HepG2 (cell line): ENCODE results near the gene ALG8. TPM values are rescaled to one million over a fixed set of nuclear protein-coding genes. Genes with fewer than 3 reads are reported as not detected.

Source experiments
- ATAC-seq: fragments of 200-7000 bp; cut with Tn5 transposase; 3 replicates; pipeline ENCODE4 v1.9.1; 2020; ENCODE audit warnings: mild to moderate bottlenecking, moderate library complexity
- BruUV-seq: library from RNA; stranded (reverse); fragments of 400-500 nt; replicated peaks from 2 replicates; lab custom pipeline; 2021; lab: Mats Ljungman, UMichigan
- CTCF ChIA-PET: fragments of 300-600 bp; formaldehyde crosslinking; extraction: SDS; loops from one replicate; lab custom pipeline; 2021; ENCODE audit warnings: low total read pairs, inconsistent platforms, low intra/inter-chr PET ratio; lab: Yijun Ruan, JAX
- POLR2A ChIA-PET: fragments of 350-600 bp; sonication (Branson Sonifier 250); formaldehyde crosslinking; loops from one replicate; lab custom pipeline; 2020; ENCODE audit warnings: antibody characterized with exemption, inconsistent platforms; lab: Yijun Ruan, JAX
- DNase-seq: peaks from one replicate; pipeline ENCODE4 v3.0.0-alpha.2; 2015; ENCODE audit warnings: low spot score
- FAIRE-seq: peaks from 3 replicates; lab custom pipeline; 2011; peaks lifted over from hg19 to GRCh38; lab: Jason Lieb, UNC
- H2AFZ ChIP-seq: one replicate; pipeline ENCODE4 v1.6.1; 2011; ENCODE audit warnings: low read length, inconsistent platforms
- H3K27ac ChIP-seq: fragments of 300-600 bp; 3 replicates; pipeline ENCODE4 v1.8.0; 2011; ENCODE audit warnings: mixed run types, mild to moderate bottlenecking, mixed read lengths, low read length, inconsistent platforms; ENCODE audit not compliant: insufficient read depth; ENCODE audit errors: extremely low read length
- H3K27me3 ChIP-seq, 2 experiments: fragments of 200-600 bp in 1 of 2; 2 replicates in 1 of 2; 3 replicates in 1 of 2; pipeline versions ENCODE4 v1.6.0 to v1.8.0; 2011; ENCODE audit warnings: low read length in 2 of 2, mild to moderate bottlenecking in 2 of 2, moderate library complexity in 2 of 2, inconsistent platforms in 1 of 2; ENCODE audit not compliant: insufficient read depth in 2 of 2, control insufficient read depth in 1 of 2
- H3K36me3 ChIP-seq, 2 experiments: fragments of 200-600 bp in 1 of 2; replicated peaks in 1 of 2; 2 replicates in 1 of 2; 3 replicates in 1 of 2; pipeline versions ENCODE4 v1.5.1 to v1.8.0; 2011; ENCODE audit warnings: low read length in 2 of 2, inconsistent platforms in 1 of 2; ENCODE audit not compliant: insufficient read depth in 2 of 2, control insufficient read depth in 1 of 2
- H3K4me1 ChIP-seq: 2 replicates; pipeline ENCODE4 v1.5.1; 2012; ENCODE audit warnings: low read length, inconsistent platforms; ENCODE audit not compliant: insufficient read depth
- H3K4me2 ChIP-seq: 2 replicates; pipeline ENCODE4 v1.6.0; 2011; ENCODE audit warnings: low read depth, low read length, inconsistent platforms
- H3K4me3 ChIP-seq, 3 experiments: fragments of 200-600 bp in 1 of 3; sonication (generic), shearing (Covaris generic) in 1 of 3; replicated peaks in 1 of 3; 2 replicates each; pipeline ENCODE4 v1.5.1; 2011 to 2016; ENCODE audit warnings: low read length in 3 of 3, inconsistent platforms in 2 of 3, low read depth in 2 of 3, mild to moderate bottlenecking in 2 of 3, control low read depth in 1 of 3, mixed read lengths in 1 of 3; ENCODE audit not compliant: insufficient read depth in 1 of 3
- H3K79me2 ChIP-seq: one replicate; pipeline ENCODE4 v1.6.1; 2011; ENCODE audit warnings: low read length, inconsistent platforms; ENCODE audit not compliant: insufficient read depth
- H3K9ac ChIP-seq: 2 replicates; pipeline ENCODE4 v1.6.0; 2011; ENCODE audit warnings: mild to moderate bottlenecking, low read depth, low read length, inconsistent platforms; ENCODE audit not compliant: insufficient read depth
- H3K9me3 ChIP-seq: 2 replicates; pipeline ENCODE4 v1.5.1; 2012; ENCODE audit warnings: mild to moderate bottlenecking, low read length
- H4K20me1 ChIP-seq: 2 replicates; pipeline ENCODE4 v1.6.0; 2011; ENCODE audit warnings: inconsistent platforms, mild to moderate bottlenecking, low read length, moderate library complexity; ENCODE audit not compliant: insufficient read depth
- ATF7 ChIP-seq, 2 experiments: fragments of 450-650 bp in 1 of 2; sonication (generic) in 1 of 2; formaldehyde crosslinking in 1 of 2; IDR thresholded peaks; 2 replicates each; pipeline versions ENCODE4 v1.4.0 to v1.6.1; 2016 to 2020; ENCODE audit warnings: antibody characterized with exemption in 1 of 2, mild to moderate bottlenecking in 1 of 2, missing genetic modification reagents in 1 of 2
- JUNB ChIP-seq: sonication (generic); formaldehyde crosslinking; IDR thresholded peaks from 2 replicates; pipeline ENCODE4 v1.8.0; 2022; ENCODE audit warnings: missing genetic modification reagents, mild to moderate bottlenecking, borderline replicate concordance
- MEIS1 ChIP-seq: sonication (generic); formaldehyde crosslinking; IDR thresholded peaks from 2 replicates; pipeline ENCODE4 v1.9.0; 2021; ENCODE audit warnings: mild to moderate bottlenecking, missing genetic modification reagents, moderate library complexity, borderline replicate concordance
- ZFP1 ChIP-seq: IDR thresholded peaks from 2 replicates; pipeline ENCODE4 v1.6.1; 2016
- ZNF782 ChIP-seq: sonication (generic); formaldehyde crosslinking; IDR thresholded peaks from 2 replicates; pipeline ENCODE4 v1.4.0; 2020; ENCODE audit warnings: missing genetic modification reagents, mild to moderate bottlenecking, borderline replicate concordance
- ZSCAN20 ChIP-seq: sonication (generic); formaldehyde crosslinking; IDR thresholded peaks from 2 replicates; pipeline ENCODE4 v1.4.0; 2020; ENCODE audit warnings: missing genetic modification reagents, mild to moderate bottlenecking, borderline replicate concordance
- WGBS: methylation state at CpG from one replicate; pipeline ENCODE4 v1.1.6; 2017; ENCODE audit warnings: low lambda C conversion rate; 5-methylcytosine and 5-hydroxymethylcytosine counted together
- in situ Hi-C: cut with HindIII; loops from 2 replicates; pipeline ENCODE4 v1.10.0; 2017; ENCODE audit warnings: low pct_unique_long_range_greater_than_20kb; ENCODE audit not compliant: extremely low pct_ligation_motif_present
- intact Hi-C: fragments of 100-400 bp; cut with micrococcal nuclease; formaldehyde crosslinking; loops from one replicate; pipeline ENCODE4 v1.10.0; 2022; ENCODE audit not compliant: unreplicated experiment
- polyA plus RNA-seq, 8 experiments: library from polyadenylated mRNA; depleted of rRNA in 3 of 8; stranded (reverse) in 7 of 8; unstranded in 1 of 8; fragments of >200 nt; fragmentation: Illumina TruSeq in 4 of 8; extraction: Trizol in 4 of 8; gene quantifications; 2 replicates each; pipeline versions ENCODE4 v1.2.1 to v1.2.3, GENCODE V29; 2011 to 2016; ENCODE audit warnings: low read depth in 4 of 8, missing spikeins in 1 of 8, mixed read lengths in 1 of 8; ENCODE audit not compliant: insufficient read depth in 1 of 8
- total RNA-seq, 5 experiments: library from RNA; depleted of rRNA; stranded (reverse); fragments of >200 nt; fragmentation: Illumina TruSeq; extraction: Trizol; gene quantifications; 2 replicates each; pipeline ENCODE4 v1.2.3, GENCODE V29; 2016; ENCODE audit warnings: low read depth in 1 of 5
- TF ChIP-seq, protein P1 (sequence below), 2 experiments: fragments of 450-650 bp in 1 of 2; sonication (generic) in 1 of 2; formaldehyde crosslinking in 1 of 2; IDR thresholded peaks; 2 replicates each; pipeline versions ENCODE4 v1.6.1 to v1.8.0; 2016 to 2022; ENCODE audit warnings: antibody characterized with exemption in 1 of 2, mild to moderate bottlenecking in 1 of 2, missing genetic modification reagents in 1 of 2

The ALG8 gene
- total and polyA plus RNA-seq, 2 of the 13 experiments (the other 11 are each of a cell fraction or from before 2014, with no cell fraction given) = 75.8 to 88.0 TPM

DNA sequence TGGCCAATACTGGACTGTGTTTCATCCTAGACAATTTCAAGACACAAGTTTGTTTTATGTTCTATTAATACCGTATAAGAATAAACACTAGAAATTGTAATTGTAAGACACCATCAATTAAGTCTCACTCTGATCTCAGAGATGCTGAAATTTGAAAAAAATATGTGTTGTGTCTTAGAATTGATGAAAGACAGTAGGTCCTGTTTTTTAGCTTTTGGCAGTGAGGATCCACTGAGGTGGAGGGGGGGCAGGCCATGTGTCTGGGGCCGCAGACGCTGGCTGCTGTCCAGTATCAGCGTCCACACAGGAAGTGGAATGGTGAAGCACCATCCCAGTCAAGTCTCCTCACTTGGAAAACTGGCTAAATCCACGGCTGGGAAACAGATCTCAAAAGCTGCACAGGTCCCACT lies 22.5 kb upstream of the ALG8 start (continued):
- no peak for TF ChIP-seq ZSCAN20 (CRISPR knock-in tag)
- no peak for TF ChIP-seq ATF7 (IDR thresholded peaks at IDR 0.05)
- no peak for TF ChIP-seq ATF7 (CRISPR knock-in tag; IDR thresholded peaks at IDR 0.05)
- no peak for TF ChIP-seq JUNB

DNA sequence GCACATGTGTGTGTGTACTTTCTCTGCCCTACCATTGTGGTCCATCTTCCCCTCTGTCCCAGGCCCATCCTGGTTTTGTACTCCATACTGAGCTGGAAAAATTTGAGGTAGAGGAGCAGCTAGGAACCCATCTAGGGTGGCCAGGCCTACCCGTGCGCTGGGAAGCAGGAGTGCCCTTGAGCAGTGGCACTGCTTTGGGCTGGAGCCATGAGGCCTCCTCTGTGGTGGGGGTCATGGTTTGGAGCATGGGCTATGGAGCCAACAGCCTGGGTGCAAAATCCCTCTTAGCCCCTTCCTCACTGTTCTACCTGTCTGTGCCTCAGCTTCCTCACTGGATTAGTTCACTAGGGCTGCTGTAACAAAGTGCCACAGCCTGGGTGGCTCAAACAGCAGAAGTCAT lies 21.9 kb upstream of the ALG8 start:
- WGBS = 90% methylated on average over 2 of the region's 2 CpGs
- FAIRE-seq = no peak
- Histone ChIP-seq H3K27ac (no peak overlapping the region), H3K4me1 (peaks cover 50% of the 10 kb centered on the region), H3K4me2 (no peak overlapping the region), H3K27me3 (no peaks in the 10 kb centered on the region), H3K9ac (no peak overlapping the region), H3K4me3 (no peak overlapping the region), H3K36me3 (no peaks in the 10 kb centered on the region), H3K9me3 (no peaks in the 10 kb centered on the region), H3K79me2 (no peaks in the 10 kb centered on the region), H2AFZ (no peak overlapping the region), H4K20me1 (no peaks in the 10 kb centered on the region)
- CTCF ChIA-PET = no interaction called here
- ATAC-seq = no peak
- intact Hi-C loops (no loop called here), in situ Hi-C loops (no loop called here)
- DNase-seq = no peak
- TF ChIP-seq, protein P1, sequence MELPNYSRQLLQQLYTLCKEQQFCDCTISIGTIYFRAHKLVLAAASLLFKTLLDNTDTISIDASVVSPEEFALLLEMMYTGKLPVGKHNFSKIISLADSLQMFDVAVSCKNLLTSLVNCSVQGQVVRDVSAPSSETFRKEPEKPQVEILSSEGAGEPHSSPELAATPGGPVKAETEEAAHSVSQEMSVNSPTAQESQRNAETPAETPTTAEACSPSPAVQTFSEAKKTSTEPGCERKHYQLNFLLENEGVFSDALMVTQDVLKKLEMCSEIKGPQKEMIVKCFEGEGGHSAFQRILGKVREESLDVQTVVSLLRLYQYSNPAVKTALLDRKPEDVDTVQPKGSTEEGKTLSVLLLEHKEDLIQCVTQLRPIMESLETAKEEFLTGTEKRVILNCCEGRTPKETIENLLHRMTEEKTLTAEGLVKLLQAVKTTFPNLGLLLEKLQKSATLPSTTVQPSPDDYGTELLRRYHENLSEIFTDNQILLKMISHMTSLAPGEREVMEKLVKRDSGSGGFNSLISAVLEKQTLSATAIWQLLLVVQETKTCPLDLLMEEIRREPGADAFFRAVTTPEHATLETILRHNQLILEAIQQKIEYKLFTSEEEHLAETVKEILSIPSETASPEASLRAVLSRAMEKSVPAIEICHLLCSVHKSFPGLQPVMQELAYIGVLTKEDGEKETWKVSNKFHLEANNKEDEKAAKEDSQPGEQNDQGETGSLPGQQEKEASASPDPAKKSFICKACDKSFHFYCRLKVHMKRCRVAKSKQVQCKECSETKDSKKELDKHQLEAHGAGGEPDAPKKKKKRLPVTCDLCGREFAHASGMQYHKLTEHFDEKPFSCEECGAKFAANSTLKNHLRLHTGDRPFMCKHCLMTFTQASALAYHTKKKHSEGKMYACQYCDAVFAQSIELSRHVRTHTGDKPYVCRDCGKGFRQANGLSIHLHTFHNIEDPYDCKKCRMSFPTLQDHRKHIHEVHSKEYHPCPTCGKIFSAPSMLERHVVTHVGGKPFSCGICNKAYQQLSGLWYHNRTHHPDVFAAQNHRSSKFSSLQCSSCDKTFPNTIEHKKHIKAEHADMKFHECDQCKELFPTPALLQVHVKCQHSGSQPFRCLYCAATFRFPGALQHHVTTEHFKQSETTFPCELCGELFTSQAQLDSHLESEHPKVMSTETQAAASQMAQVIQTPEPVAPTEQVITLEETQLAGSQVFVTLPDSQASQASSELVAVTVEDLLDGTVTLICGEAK (IDR thresholded peaks at IDR 0.05) = no peak
- TF ChIP-seq, protein P1 (CRISPR knock-in tag; IDR thresholded peaks at IDR 0.05) = no peak
- TF ChIP-seq ZNF782 (CRISPR knock-in tag) = no peak
- no peak for TF ChIP-seq ZFP1 (CRISPR knock-in tag)
- no peak for TF ChIP-seq MEIS1 (CRISPR knock-in tag)
- BruUV-seq = no TSS peak
- POLR2A ChIA-PET = no interaction called here
